GM21717 (cell line): ENCODE data around the gene BPIFA2.

Experiments
- ATAC-seq: cut with Tn5 transposase; IDR thresholded peaks from one replicate; pipeline ENCODE4 v1.9.1; 2021; ENCODE audit warnings: mild to moderate bottlenecking, moderate library complexity; ENCODE audit not compliant: unreplicated experiment

Gene BPIFA2

GRCh38 chr20:33191955-33192354 lies 24.0 kb downstream of the BPIFA2 start:
- no peak for ATAC-seq

GRCh38 chr20:33192912-33193501 lies 25.0 kb downstream of the BPIFA2 start:
- no peak for ATAC-seq

GRCh38 chr20:33199026-33199425 lies 31.1 kb downstream of the BPIFA2 start:
- ATAC-seq, result no peak

GRCh38 chr20:33202451-33202850 lies 34.5 kb downstream of the BPIFA2 start:
- no peak for ATAC-seq

- no peak for ATAC-seq
Measured at GRCh38 chr20:33203444-33203843, 35.5 kb downstream of the BPIFA2 start.

- ATAC-seq, result no peak
Measured at GRCh38 chr20:33209789-33210188, 41.8 kb downstream of the BPIFA2 start.

- ATAC-seq, result no peak
Measured at GRCh38 chr20:33210371-33210770, 42.4 kb downstream of the BPIFA2 start.

GRCh38 chr20:33211817-33212424 lies 44.0 kb downstream of the BPIFA2 start:
- no peak for ATAC-seq

- no peak for ATAC-seq
Measured at GRCh38 chr20:33217052-33217451, 49.1 kb downstream of the BPIFA2 start, which contains the start of gene BPIFA3. Gene BPIFA3 (plus strand): TSS chr20:33217352. CDS start chr20:33217537, 185 bp downstream.

- ATAC-seq, result no peak
Measured at GRCh38 chr20:33224399-33224798, 56.4 kb downstream of the BPIFA2 start.

GRCh38 chr20:33229843-33230242 lies 61.9 kb downstream of the BPIFA2 start:
- no peak for ATAC-seq
